HL-60/S4 (cell line): ENCODE results near the gene ACSM2A.
"Not testable (repeated sequence)": the region's sequence is repeated elsewhere in the genome, so short reads cannot be mapped to it uniquely, and the experiment has no call there.

Experiments used
- in situ Hi-C: fragments of 300-500 bp; cut with MboI; formaldehyde crosslinking; loops from 2 replicates; pipeline ENCODE4 v1.14.3; 2022; ENCODE audit warnings: low sequenced_read_pairs

Gene ACSM2A

DNA sequence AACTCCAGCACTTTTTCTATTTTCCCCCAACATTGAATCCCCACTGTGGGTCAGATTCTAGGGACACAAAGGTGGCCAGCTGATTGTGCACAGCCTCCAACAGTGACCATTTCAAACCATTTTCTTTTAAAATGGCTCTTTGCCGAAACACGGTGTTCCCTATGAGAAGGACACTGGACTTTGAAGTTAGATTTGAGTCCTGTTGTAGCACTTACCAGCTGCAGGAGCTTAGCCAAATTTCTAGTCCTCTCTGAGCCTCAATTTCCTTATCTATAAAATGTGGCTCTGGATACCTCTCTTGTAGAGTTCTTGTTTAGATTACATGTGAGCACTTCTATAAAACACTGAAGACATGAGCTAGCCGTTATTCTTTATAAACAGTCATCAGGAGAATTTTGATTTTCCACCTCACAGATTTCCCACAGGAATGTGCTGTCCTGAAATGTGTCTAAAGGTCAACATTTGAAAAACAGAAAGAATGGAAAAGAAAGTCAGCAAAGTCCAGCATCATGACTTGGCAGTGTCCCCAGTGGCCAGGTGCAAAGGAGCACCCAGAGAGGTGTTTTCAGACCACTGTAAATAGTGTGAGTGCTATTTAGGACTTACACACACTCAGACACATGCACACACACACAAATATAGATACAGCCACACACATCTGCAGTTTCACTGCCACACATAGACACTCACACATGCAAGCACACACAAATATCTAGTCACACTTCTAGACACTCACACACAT is 4.5 kb upstream of the ACSM2A start:
- in situ Hi-C loops = not testable (repeated sequence)

DNA sequence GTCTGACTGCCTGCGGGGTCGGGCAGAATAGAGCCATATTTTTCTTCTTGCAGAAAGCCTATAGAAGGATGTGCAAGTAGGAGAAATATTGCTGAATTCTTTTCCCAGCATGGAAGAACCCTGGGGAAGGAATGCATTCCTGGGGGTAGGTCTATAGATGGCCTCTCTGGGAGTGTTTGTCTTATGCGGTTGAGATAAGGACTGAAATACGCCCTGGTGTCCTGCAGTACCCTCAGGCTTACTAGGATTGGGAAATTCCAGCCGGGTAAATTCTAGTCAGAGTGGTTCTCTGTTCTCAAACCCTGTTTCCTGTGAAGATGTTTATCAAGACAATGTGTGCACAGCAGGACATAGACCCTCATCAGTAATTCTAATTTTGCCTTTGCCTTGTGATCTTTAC is 2.3 kb downstream of the ACSM2A start:
- in situ Hi-C loops = not testable (repeated sequence)

DNA sequence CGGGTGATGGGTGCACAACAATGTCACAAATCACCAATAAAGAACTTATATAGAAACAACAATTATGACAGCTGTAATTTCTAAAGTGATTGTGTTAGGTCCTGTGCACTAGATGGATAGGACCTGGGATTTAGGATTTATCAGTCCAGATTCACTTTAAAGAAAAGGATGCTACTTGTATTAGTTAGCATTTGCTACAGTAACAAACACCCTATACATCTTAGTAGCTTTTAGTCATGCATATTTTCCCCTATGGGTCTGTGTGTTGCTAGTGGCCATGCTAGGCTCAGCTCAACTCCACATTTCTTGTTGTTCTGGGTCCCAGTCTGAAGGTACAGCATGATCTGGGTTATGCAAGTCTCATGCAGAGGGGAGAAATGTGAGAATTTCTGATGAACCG is 7.9 kb downstream of the ACSM2A start:
- in situ Hi-C loops = not testable (repeated sequence)

DNA sequence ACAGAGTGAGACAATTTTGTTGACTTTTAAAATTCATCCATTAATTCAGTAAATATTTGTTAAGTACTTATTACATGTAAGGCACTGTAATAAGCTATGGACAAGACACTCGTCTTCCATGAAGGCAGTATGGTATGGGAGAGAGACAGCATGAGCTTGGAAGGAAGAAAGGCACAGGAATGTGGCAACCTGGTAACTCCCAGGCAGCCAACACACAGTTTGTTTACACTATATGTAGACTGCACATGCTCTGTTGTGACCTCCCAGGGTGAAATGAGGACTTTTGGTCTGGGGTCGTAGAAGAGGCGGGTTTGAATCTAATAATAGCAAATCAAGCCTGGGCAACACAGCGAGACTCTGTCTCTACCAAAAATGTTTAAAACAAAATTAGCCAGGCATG is 9.0 kb downstream of the ACSM2A start:
- in situ Hi-C loops = not testable (repeated sequence)

DNA sequence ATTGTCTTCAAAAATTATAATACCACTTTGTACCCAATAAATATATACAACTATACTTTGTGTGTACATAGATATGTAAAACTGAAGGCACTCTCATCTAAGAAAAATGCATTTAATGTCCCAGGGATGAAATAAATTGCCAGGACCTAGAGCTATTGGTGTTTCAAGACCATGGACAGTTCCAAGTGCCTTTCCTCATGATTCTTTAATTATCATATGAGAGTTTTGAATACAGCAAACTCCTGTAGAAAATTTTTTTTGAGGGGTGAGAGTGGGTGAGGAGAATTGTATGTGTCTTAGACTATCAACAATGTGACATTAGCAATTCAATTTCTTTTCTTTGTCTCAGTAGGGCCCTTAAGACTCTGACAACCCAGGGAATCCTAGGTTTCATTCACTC is 17.6 kb downstream of the ACSM2A start:
- in situ Hi-C loops = not testable (repeated sequence)

DNA sequence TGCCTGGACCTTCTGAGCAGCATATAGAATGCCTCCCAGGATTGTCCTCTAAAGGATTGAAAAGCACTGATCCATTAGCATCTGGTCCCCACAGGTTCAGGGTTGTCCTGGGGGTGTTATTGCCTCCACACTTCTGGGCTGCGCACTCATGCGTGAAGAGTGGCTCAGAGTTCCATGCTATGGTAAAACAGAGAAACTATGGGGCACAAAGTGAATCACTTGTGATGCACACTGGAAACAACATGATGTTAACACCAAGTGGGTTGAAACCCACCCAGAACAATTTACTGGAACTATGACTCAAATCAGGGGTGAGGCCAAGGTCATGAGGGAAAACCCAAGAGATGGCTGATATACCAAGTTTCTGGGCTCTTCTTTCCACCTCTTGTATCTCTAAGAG is 18.6 kb downstream of the ACSM2A start:
- in situ Hi-C loops = not testable (repeated sequence)

DNA sequence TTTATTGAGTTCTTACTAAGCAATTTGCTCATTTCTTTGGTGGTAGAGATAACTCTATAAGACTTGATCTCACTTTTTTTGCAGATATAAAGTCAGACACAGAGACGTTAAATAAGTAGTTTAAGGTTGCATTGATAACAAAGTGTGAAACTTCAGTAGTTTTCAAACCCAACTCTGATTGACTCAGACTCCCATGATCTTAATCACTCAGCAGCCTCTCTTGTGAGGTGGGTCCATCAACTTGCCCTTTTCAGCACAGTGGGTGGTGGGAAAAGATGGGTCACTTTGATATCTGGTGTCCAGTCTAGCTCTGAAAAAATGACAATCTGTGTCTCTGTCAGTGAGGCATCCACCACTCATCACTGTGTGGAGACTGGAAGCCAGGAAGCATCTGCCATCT is 19.4 kb downstream of the ACSM2A start:
- in situ Hi-C loops = not testable (repeated sequence)

DNA sequence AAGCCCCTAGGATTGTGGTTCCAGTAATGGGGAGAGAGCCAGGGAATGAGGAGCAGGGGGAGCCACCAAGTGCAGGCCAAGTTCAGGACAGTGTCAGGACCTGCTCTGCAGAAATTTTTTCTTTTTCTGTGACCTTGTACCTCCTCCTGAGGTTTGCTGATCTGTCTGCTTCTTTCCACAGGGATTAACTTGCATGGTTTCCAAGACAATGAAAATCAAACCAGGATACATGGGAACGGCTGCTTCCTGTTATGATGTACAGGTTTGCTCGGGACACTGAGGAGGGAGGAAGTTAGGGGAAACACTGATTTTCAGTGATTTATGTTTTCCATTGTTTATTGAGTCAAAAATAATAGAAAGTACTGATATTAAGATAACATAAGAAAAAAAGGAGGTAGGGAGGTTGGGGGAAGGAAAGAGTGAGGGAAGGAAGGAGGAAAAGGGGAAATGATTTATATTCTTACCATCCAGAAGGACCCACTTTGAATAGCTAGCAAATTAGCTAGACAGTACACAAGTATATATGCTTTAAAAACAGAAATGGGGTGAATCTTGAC is 25.9 kb downstream of the ACSM2A start:
- in situ Hi-C loops = not testable (repeated sequence)

DNA sequence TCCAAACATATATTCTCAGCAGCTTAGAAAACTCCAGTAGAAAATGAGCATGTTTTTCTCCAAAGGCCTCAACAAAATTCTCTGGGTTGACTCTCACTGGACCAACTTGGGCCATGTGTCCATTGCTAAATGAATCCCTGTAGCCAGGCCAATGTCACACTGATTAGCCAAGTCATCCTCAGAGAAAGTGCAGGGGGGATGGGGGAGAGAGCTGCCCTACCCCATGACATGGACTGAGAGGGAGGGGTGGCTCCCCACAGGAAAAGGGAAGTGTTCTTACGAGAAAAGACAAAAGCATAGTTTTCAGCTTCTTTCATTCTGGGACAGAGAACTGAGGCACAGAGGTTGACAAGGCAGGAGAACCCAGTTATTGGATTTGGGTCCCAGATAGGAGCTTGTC is 32.7 kb downstream of the ACSM2A start:
- in situ Hi-C loops = not testable (repeated sequence)

DNA sequence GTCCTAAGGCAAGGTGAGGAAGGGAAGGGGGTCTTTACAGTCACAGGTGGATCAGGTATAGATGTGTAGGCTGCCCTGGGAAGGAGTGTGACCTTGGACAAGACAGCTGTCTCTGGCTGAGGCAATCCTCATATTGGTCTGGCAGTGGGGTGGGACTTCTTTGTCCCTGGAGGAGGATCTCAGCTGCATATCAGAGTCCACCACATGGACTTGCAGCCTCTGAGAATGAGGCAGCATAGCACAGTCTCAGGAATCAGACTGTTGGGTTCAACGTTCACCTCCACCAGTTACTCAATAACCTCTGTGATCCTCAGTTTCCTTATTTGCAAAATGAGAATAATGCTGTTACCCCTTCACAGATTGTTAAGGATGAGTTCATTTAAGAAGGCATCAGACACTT is 33.4 kb downstream of the ACSM2A start:
- in situ Hi-C loops = no loop called here

DNA sequence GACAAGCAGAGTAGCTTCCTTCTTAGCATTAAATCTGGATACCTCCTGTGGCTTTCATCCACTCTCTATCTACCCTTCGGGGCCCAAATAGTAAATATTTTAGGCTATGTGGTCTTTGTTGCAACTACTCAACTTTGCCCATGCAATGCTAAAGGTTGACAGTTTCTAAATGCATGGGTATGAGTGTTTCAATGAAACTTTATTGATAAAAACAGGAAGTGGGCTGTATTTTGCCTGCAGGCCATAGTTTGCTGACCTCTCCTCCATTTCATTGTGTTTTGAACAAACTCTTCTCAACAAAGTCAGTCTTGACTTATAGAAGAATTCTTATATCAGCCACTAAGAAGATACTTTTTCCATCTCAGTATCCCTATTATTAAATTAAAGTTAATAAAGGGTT is 34.1 kb downstream of the ACSM2A start:
- in situ Hi-C loops = no loop called here

DNA sequence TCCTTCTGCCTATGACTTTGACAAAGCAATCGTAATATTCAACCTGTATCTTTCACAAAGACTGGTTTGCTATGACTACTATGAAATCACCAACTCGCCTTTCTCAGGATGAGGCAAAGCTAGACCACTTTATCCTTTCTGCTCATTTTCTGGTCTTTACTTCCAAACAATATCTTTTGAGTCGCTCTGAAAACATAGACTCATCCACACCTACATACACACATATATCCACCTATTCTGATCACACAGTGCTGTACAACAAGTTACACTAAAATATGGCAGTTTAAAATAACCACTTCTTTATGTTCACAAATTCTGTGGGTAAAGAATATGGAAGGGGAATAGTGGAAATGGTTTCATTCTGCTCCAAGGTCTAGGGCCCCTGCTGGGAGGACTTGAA is 39.7 kb downstream of the ACSM2A start:
- in situ Hi-C loops = not testable (repeated sequence)

DNA sequence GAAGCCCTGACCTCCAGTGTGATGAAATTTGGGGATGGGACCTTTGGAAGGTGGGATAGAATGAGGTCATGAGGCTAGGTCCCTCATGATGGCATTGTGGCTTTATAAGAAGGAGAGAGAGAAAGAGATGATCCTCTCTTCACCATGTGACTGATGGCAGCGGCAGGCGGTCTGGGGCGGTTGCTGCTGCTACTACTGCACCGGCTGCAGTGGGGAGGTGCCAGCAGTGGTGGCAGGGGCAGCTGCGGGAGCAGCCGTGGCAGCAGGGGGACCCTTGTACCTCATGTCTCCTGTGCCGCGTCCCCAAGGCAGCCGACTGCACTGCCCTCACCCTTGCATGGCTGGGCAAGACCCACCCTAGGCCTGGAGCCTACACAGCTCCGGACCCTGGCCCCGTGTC is 40.1 kb downstream of the ACSM2A start:
- in situ Hi-C loops = not testable (repeated sequence)

DNA sequence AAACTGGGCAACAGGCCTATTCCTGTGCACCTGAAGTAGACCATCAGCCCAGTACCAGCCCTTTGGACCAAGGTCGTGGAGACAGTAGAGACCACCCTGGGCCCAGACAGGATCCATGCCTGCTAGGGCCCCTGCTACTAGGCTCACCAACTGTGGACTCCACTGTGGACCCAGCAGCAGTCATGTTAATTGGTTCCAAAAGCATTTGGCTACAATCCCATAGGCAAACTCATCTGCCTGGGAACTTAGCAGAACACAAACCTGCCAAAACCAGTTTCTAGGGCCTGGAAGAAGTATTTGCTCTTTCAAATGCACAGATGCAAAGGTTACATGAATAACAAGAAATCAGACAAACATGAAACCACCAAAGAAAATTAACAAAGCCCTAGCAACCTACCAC is 53.1 kb downstream of the ACSM2A start:
- in situ Hi-C loops = no loop called here

DNA sequence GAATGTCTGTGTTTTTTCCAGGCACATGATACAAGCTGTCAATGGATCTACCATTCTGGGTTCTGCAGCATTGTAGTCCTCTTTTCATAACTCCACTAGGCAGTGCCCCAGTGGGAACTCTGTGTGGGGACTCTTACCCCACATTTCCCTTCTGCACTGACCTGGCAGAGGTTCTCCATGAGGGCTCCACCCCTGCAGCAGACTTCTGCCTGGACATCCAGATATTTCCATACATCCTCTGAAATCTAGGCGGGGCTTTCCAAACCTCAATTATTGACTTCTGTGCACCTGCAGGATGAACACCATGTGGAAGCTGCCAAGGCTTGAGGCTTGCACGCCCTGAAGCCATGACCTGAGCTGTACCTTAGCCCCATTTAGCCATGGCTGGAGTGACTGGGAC is 56.0 kb downstream of the ACSM2A start:
- in situ Hi-C loops = no loop called here

DNA sequence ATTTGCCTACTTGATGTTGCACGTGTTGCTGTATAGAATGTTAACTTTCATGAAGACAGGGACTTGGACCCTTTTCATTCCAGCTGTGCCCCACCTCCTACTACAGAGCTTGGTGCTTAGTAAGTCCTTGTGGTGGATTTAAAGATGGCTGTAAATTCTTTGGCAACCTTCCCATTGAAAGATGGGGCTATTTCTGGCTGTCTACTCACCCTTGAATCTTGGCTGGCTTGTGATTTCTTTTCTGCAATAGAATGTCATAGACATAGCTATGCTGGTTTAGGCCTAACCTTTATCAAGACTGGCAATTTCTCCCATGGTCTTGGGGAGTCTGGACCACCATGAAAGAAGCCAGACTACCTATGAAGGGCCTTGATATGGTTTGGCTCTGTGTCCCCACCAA is 59.0 kb downstream of the ACSM2A start:
- in situ Hi-C loops = no loop called here

DNA sequence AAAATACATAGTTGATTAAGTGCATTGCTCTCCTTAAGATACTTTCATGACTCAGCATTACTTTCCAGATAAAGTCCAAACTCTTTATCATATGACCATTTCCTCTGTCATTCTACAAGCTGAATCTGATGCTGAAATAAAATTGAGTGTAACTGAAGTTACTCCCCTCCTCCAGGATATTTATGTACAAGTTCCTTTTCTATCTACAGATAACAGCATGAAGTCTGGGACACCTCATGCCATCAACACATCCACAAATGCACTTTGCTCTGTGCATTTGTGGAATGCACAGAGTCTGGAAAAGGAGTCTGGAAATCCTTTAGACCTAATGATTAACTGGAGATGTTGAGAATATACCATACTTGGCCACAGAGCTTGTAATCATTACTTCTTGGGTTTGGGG is 64.4 kb downstream of the ACSM2A start:
- in situ Hi-C loops = no loop called here

DNA sequence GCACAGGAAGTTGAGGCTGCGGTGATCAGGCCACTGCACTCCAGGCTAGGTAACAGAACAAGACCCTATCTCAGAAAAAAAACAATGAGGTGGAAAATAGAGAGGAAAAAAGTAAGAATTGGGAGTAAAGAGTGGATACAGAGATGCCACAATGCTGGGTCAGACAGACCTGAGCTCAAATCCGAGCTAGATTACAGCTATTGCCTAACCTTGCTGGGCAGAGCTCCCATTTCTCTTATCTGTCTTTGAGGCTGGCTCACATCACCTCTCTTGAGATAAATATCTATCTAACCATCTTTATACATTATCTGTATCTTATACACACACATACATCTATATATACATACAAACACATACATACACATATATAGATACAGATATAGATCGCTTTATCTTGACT is 65.8 kb downstream of the ACSM2A start:
- in situ Hi-C loops = no loop called here

DNA sequence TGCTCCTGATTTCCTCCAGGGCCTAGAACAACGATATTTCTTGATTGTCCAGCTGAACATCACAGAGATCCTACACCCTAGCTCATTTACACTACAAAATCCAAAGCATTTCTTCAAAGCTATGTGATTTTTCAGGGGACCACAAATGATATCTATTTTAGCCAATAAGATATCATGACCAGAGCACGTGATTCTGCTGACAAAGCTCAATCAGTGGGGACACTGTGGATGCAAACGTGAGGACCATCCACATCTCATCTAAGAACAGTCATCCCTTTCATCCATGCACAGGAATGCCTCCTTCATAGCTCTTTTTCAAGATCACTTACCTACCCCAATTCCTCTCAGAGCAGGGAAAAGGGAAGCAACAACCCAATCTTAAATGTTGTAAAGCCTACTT is 67.9 kb downstream of the ACSM2A start:
- in situ Hi-C loops = no loop called here

DNA sequence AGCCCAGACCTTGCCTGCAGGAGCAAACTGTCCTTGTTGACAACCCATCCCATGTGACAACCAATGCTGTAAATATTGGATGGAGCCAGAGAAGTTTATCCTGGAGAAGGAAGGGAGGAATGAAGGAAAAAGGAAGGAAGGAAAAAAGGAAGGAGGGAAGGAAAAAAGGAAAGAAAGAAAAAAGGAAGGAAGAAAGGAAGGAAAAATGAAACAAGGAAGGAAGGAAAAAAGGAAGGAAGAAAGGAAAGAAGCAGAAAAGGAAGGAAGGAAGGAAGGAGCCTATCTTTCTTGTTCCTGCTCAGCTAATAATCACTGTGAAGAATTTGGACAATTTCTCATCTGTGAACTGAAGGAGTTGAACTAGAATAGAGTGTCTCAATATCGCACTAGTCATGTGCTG is 68.8 kb downstream of the ACSM2A start:
- in situ Hi-C loops = no loop called here

DNA sequence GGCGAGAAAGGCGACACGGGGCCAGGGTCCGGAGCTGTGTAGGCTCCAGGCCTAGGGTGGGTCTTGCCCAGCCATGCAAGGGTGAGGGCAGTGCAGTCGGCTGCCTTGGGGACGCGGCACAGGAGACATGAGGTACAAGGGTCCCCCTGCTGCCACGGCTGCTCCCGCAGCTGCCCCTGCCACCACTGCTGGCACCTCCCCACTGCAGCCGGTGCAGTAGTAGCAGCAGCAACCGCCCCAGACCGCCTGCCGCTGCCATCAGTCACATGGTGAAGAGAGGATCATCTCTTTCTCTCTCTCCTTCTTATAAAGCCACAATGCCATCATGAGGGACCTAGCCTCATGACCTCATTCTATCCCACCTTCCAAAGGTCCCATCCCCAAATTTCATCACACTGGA is 80.5 kb downstream of the ACSM2A start:
- in situ Hi-C loops = not testable (repeated sequence)

DNA sequence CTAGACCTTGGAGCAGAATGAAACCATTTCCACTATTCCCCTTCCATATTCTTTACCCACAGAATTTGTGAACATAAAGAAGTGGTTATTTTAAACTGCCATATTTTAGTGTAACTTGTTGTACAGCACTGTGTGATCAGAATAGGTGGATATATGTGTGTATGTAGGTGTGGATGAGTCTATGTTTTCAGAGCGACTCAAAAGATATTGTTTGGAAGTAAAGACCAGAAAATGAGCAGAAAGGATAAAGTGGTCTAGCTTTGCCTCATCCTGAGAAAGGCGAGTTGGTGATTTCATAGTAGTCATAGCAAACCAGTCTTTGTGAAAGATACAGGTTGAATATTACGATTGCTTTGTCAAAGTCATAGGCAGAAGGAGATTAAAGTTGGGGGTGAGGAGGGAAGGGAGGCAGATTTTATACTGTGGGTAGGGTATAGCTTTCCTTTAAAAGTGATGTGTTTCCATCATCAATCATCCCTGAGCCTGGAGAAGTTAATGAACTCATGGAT is 81.0 kb downstream of the ACSM2A start:
- in situ Hi-C loops = not testable (repeated sequence)

DNA sequence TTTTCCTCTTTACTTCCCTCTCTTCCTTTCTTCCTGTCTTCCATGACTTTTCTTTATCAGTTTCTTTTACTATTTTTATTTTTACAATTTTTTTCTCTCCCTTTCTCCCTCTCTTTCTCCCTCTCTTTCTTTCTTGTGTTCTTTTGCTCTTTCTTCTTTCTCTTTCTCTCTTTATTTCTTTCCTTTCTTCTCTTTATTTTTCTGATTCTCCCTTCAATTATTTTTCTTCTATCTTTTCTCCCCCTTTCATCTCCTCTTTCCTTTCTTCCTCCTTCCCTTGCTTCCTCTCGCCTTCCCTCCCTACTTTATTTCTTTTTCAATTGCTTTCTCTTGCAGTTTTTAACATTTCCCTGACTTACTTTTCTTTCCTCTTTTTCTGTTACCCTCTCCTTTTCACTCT is 85.3 kb downstream of the ACSM2A start:
- in situ Hi-C loops = not testable (repeated sequence)
